Epithelial cell of esophagus (primary cell): Measurements from ENCODE around the gene SLC27A5.

Experiments
- DNase-seq: peaks from one replicate; pipeline ENCODE4 v3.0.0; 2010; ENCODE audit warnings: low read depth
- H3K4me3 ChIP-seq: 2 replicates; pipeline ENCODE4 v1.5.1; 2011; ENCODE audit warnings: mild to moderate bottlenecking, low read length, control low read depth
- CTCF ChIP-seq: IDR thresholded peaks from 2 replicates; pipeline ENCODE4 v1.5.1; 2011; ENCODE audit warnings: low read depth, mild to moderate bottlenecking, low read length, control low read depth, inconsistent platforms; ENCODE audit not compliant: insufficient read depth; ENCODE audit errors: missing control alignments

The SLC27A5 gene

GRCh38 chr19:58511353-58512208 lies at the start of gene SLC27A5:
Gene SLC27A5 (minus strand): TSS chr19:58511992. CDS start chr19:58511955, 37 bp downstream.
- no peak for TF ChIP-seq CTCF
- H3K4me3 ChIP-seq = no peak within 1 kb of the TSS

GRCh38 chr19:58560921-58561320 lies 49.1 kb upstream of the SLC27A5 start:
- TF ChIP-seq CTCF = no peak
- no peak for DNase-seq
- no peak overlapping the region for H3K4me3 ChIP-seq

More at GRCh38 chr19:58511353-58512208, at the start of gene SLC27A5:
- no peak for DNase-seq

DNA sequence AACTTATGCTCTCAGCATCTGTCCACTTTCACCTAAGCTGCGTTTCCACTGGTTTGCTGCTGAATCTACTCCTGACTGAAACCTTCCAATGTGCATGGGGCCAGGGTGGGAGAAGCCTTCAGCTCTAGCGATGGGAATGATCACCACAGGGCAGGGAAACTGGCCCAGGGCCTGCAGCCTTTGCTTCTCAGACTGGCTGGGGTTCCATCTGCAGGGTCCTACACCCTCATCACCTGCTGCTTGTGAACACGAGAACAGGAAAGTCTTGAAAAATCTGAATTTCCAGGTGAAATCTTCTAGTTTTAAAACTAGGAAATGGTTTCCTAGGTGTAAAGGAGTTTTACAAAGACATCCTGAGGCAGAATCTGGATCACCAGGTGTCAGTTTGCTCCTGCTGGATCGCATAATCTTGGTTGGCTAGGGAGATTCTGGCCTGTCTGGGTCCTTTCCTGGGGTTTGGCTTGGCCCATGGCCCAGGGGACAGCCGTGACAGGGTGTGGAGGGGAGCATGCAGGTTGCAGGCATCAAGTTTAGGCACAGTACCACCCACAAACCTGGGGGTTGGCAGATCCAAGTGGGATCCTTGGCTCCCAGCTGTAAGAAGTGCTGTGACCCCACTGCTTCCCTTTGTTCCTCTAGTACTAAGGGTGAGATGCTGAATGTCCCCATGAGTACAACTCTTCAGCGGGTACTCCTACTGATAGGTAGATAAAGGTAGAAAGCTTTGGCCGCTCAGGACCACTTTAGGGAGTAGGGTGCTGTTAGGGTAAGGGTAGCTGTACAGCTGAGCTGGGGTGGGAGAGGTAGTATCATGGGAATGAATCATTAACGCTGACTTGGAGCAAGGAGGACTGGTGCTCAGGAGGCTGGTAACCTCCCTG lies 48.5 kb upstream of the SLC27A5 start:
- no peak for TF ChIP-seq CTCF
- no peak for DNase-seq
- peak overlapping the region; percentile 87 for H3K4me3 ChIP-seq

DNA sequence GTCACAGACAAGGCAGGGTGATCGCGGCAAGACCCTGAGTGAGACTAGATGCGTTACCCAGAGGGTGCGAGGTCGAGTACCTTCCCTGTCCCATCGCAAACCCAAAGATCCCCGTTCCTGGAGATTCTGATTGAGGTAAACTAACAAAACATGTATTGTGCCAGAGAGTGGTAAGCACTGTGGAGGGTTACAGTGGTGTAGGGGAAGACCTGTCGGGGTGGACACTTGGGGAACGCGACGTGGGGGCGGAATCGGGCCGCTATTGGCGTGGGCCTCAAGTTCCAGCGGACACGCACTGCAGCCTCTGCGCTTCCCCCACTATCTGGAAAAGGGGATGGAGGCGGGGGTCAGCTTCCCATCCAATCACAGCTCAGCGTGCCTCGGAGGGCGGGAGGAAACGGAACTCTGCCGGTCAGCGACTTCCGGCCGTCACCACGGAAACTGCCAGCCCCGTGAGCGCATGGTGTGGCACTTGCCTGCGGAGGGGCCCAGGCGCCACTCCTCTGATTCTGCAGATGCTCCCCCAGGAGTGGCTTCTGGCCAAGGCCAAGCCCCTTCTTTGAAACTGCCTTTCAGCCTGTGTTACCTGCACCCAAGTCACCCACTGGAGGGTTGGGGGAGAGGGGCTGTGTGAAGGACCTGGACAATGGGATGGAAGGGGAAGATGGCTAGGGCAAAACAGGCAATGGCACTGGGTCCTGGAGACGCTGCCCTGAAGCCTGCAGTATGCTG lies 47.6 kb upstream of the SLC27A5 start:
- DNase-seq = peak; percentile 84
- no peak for TF ChIP-seq CTCF
- H3K4me3 ChIP-seq = peak overlapping the region; percentile 87

DNA sequence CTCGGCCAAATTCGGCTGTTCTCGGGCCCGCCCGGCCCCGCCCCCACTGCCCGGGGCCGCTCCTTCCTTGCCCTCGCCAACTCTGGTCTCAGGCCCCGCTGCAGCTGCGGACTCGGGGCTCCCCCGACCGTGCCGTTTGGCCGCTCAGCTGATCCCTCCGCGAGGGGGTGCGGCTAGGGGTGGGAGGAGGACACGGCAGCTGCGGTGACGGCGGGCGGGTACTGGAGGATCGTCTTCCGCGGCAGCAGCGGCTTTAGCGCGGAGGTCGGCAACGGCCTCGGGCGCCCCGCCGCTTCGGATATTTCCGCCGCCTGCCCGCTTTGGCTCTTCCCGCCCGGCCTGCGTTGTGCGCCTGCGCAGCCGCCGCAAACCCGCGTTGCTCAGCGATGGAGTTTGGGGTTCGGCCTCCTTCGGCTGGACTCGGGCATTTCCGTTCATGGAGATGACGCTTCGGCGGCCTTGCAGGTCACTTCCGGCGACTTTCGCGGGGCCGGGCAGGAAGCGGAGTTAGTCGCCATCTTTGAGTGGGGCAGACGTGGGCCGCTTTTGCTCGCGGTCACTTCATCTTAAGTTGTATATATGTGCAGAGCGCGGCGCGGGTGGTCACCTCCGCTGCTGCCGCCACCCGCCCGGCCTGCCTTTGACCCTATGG lies 47.0 kb upstream of the SLC27A5 start:
- H3K4me3 ChIP-seq = peak overlapping the region; percentile 87
- DNase-seq = peak; percentile 99
- no peak for TF ChIP-seq CTCF

GRCh38 chr19:58558066-58558622 lies 46.4 kb upstream of the SLC27A5 start, which contains the start of gene UBE2M:
Gene UBE2M (minus strand): TSS chr19:58558611. CDS start chr19:58558381, 230 bp downstream.
- no peak for TF ChIP-seq CTCF
- peak; percentile 68 for DNase-seq
- peak within 1 kb of the TSS; percentile 90 for H3K4me3 ChIP-seq
